T-helper 2 cell treated with Interferon-gamma antibody and Interleukin-4, amounts not matched to agents 5 μg/mL and 100 μg/mL, for 36 hours (primary cell): ENCODE data around the gene GRIA1.

ENCODE experiments used
- DNase-seq: peaks from one replicate; pipeline ENCODE4 v3.0.0; 2021; ENCODE audit warnings: low spot score
- H3K27ac Mint-ChIP-seq: one replicate; pipeline ENCODE4 v1.8.0; 2021; ENCODE audit warnings: mild to moderate bottlenecking, mixed read lengths
- H3K27me3 Mint-ChIP-seq: one replicate; pipeline ENCODE4 v1.8.0; 2021; ENCODE audit warnings: low read depth, mixed read lengths
- H3K36me3 Mint-ChIP-seq: one replicate; pipeline ENCODE4 v1.8.0; 2021; ENCODE audit warnings: low read depth, mixed read lengths
- H3K4me1 Mint-ChIP-seq: one replicate; pipeline ENCODE4 v1.8.0; 2021; ENCODE audit warnings: low read depth, mixed read lengths
- H3K4me3 Mint-ChIP-seq: one replicate; pipeline ENCODE4 v1.8.0; 2022; ENCODE audit warnings: mild to moderate bottlenecking, moderate library complexity, mixed read lengths
- H3K9me3 Mint-ChIP-seq: one replicate; pipeline ENCODE4 v1.8.0; 2021; ENCODE audit warnings: mixed read lengths

The GRIA1 gene

GRCh38 chr5:153654504-153655200 is 164.2 kb downstream of the GRIA1 start:
- Mint-ChIP-seq H3K4me3 (no peak overlapping the region), H3K27ac (no peak overlapping the region), H3K27me3 (no peaks in the 10 kb centered on the region), H3K4me1 (no peaks in the 10 kb centered on the region), H3K9me3 (no peaks in the 10 kb centered on the region), H3K36me3 (no peaks in the 10 kb centered on the region)
- DNase-seq, result no peak

- no peak for DNase-seq
- Mint-ChIP-seq H3K4me1 (no peaks in the 10 kb centered on the region), H3K4me3 (no peak overlapping the region), H3K36me3 (no peaks in the 10 kb centered on the region), H3K27ac (no peak overlapping the region), H3K27me3 (no peaks in the 10 kb centered on the region), H3K9me3 (no peaks in the 10 kb centered on the region)
Measured at GRCh38 chr5:153655201-153655510, 164.7 kb downstream of the GRIA1 start.

DNA sequence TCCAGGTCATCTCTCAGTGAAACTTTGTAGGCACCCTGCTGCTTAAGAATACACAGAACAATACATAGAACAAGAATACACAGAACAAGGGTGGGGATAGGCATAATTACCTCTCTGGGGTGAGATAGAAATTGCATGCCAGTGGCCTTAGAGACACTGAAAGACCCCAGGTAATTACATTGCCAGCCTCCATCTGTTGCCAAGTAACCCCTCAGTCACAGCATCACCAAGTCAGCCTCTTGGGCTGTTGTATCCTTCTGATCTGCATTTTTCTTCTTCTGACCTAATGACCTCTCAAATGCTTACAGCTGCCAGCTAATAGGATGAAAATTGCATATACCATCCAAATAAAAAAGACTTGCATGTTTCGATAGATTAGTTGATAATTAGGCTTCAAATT is 167.7 kb downstream of the GRIA1 start:
- no peaks in the 10 kb centered on the region for H3K27me3 Mint-ChIP-seq
- H3K27ac Mint-ChIP-seq, result no peak overlapping the region
- DNase-seq, result no peak
- no peaks in the 10 kb centered on the region for H3K9me3 Mint-ChIP-seq
- no peak overlapping the region for H3K4me3 Mint-ChIP-seq
- no peaks in the 10 kb centered on the region for H3K36me3 Mint-ChIP-seq
- no peaks in the 10 kb centered on the region for H3K4me1 Mint-ChIP-seq

DNA sequence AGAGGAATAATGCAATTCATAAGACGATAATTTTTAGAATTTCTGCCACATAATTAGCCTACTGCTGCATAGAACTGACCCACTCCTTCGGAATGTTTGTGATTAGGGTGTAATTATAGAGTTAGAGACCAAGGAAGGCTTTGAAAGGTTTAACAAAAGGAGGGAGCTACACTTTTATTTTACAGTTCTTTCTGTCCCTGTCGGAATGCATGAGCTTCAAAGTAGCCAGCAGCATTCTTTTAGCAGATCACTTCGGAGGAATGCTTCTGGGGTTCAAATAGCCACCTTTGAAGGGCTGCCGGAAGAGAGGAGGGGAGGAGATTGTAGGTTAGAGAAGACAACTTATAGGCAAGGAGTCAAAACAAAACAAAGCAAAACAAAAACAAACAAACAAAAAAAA is 168.1 kb downstream of the GRIA1 start:
- no peaks in the 10 kb centered on the region for H3K27me3 Mint-ChIP-seq

DNA sequence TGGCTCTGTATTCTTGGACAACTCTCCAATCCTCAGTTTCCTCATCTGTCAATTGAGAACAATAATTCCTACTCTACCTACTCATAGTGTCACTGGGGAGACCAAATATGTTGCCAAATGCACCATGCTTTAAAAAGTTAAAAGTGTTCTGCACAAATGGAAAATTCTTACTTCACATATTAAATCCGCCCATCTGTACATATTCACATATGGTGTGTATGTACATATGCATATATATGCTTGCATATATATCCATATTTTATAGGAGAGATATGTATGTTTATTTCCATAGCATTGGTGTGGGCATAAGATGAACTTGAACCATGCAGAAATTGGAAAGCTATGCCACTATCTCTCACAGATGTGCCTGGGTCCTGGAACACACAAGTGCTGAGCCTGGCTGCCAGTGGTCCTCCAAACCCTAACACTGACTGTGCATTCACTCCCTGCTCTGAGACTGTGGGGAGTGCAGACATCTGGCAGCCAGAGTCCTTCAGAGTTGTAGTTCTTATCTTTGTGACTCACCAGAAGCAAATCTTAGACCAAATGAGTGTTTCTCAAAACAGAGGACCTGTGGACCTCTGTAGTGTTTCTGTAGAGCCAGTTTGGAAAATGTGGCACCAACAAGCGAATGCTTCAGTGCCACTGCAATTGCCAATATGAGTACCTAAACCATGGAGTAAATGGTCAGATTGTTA is 168.7 kb downstream of the GRIA1 start:
- no peaks in the 10 kb centered on the region for H3K27me3 Mint-ChIP-seq
- no peak overlapping the region for H3K27ac Mint-ChIP-seq
- no peak overlapping the region for H3K4me3 Mint-ChIP-seq
- no peaks in the 10 kb centered on the region for H3K9me3 Mint-ChIP-seq
- DNase-seq, result no peak
- H3K4me1 Mint-ChIP-seq, result no peaks in the 10 kb centered on the region
- H3K36me3 Mint-ChIP-seq, result no peaks in the 10 kb centered on the region

More for the DNA sequence above, 168.1 kb downstream of the GRIA1 start:
- H3K27ac Mint-ChIP-seq, result no peak overlapping the region
- H3K4me1 Mint-ChIP-seq, result no peaks in the 10 kb centered on the region
- no peak for DNase-seq
- no peaks in the 10 kb centered on the region for H3K9me3 Mint-ChIP-seq
- no peaks in the 10 kb centered on the region for H3K36me3 Mint-ChIP-seq
- no peak overlapping the region for H3K4me3 Mint-ChIP-seq

GRCh38 chr5:153660919-153661318 is 170.4 kb downstream of the GRIA1 start:
- H3K9me3 Mint-ChIP-seq, result no peaks in the 10 kb centered on the region
- H3K27ac Mint-ChIP-seq, result no peak overlapping the region

DNA sequence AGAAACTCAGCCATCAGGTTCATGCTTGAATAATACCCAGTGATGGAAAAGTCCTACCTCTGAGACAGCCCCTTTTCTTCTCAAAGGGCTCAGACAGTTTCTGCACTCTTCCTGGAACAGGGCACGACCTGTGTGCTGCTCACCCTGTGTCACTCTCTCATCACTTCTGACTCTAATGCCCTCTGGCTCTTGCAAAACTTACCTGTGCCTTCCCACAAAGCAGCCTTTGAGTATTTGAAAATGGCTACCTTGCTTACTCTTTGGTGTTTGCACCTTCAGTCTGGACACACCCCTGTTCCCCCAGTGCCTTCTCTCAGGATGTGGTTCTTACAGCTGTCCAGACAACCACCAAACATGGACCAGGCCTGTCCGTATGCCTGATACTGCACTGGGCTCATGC is 171.4 kb downstream of the GRIA1 start:
- Mint-ChIP-seq H3K27ac (no peak overlapping the region), H3K4me1 (no peaks in the 10 kb centered on the region), H3K4me3 (no peak overlapping the region), H3K9me3 (no peaks in the 10 kb centered on the region), H3K27me3 (no peaks in the 10 kb centered on the region), H3K36me3 (no peaks in the 10 kb centered on the region)
- DNase-seq, result no peak

More at GRCh38 chr5:153660919-153661318, 170.4 kb downstream of the GRIA1 start:
- H3K4me1 Mint-ChIP-seq, result no peaks in the 10 kb centered on the region
- no peak for DNase-seq
- H3K27me3 Mint-ChIP-seq, result no peaks in the 10 kb centered on the region
- no peak overlapping the region for H3K4me3 Mint-ChIP-seq
- H3K36me3 Mint-ChIP-seq, result no peaks in the 10 kb centered on the region

- no peaks in the 10 kb centered on the region for H3K4me1 Mint-ChIP-seq
- no peaks in the 10 kb centered on the region for H3K9me3 Mint-ChIP-seq
- no peak for DNase-seq
- H3K4me3 Mint-ChIP-seq, result no peak overlapping the region
- no peaks in the 10 kb centered on the region for H3K36me3 Mint-ChIP-seq
- H3K27me3 Mint-ChIP-seq, result no peaks in the 10 kb centered on the region
- H3K27ac Mint-ChIP-seq, result no peak overlapping the region
Measured at GRCh38 chr5:153670101-153670500, 179.6 kb downstream of the GRIA1 start.

DNA sequence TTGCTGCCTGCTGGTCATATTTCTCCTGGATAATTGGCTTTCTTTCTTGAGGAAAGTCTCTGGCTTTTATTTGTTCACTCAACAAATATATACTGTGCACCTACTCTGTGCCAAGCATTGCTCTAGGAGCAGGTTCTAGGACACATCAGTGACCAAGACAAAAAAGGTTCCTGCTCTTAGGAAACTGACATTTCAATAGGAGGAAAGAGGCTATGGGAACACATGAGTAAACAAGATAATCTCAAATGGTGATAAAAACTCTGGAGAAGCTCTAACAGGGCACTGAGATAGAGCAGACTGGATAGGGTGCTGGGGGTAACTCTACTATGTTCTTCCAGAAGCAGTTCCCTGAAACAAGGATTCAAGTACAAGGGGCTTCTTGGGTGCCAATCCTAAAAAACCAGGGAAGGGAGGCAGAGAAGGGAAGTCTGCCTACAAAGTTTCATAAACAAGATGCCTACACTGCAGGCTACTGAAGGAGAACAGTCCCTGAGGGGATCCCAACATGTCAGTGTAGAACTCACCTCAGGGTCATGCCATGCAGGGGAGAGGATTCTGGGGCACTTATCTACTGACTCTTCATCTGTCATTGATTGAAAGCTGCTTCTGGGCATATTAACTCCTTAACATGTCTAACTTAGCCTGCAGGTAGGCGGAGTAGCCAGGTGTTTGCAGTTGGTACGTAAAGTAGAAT is 181.3 kb downstream of the GRIA1 start:
- H3K4me1 Mint-ChIP-seq, result no peaks in the 10 kb centered on the region
- no peaks in the 10 kb centered on the region for H3K27me3 Mint-ChIP-seq
- no peaks in the 10 kb centered on the region for H3K9me3 Mint-ChIP-seq
- H3K4me3 Mint-ChIP-seq, result no peak overlapping the region
- no peak for DNase-seq
- no peaks in the 10 kb centered on the region for H3K36me3 Mint-ChIP-seq
- no peak overlapping the region for H3K27ac Mint-ChIP-seq

DNA sequence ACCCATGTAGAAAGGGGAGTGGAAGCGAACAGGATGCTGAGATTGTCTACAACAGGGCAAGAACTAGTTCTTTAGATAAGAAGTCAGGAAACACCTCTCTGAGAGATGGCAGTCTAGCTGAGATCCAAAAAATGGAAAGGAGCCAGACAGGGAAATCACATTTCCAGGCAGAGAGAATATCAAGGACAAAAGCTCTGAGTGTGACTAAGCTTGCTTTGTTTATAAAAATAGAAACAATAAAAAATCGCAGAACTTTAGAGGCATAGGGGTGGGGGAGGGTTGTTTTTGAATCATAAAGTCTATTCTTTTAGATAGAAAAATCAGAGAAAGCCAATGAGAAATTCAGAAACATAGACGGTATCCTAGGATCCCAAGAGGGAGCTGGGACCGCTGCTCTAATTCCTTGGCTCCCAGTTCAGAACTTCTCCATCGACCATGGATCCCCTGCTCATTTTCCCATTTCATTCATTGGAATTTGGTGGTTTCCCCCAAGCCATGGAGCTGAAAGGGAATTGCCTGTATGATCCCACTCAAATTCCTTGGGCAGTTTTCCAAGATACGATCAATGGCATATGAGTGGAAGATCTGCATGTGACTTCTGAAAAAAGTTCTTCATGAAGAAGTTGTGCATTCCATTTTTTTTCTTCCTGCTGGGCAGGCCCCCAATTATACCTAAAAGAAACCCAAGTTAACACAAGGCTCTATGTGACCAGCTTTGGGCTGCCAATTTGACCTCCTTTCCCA is 182.0 kb downstream of the GRIA1 start:
- no peaks in the 10 kb centered on the region for H3K27me3 Mint-ChIP-seq
- H3K4me3 Mint-ChIP-seq, result no peak overlapping the region
- H3K4me1 Mint-ChIP-seq, result no peaks in the 10 kb centered on the region
- no peaks in the 10 kb centered on the region for H3K36me3 Mint-ChIP-seq
- no peak for DNase-seq
- no peaks in the 10 kb centered on the region for H3K9me3 Mint-ChIP-seq
- no peak overlapping the region for H3K27ac Mint-ChIP-seq

DNA sequence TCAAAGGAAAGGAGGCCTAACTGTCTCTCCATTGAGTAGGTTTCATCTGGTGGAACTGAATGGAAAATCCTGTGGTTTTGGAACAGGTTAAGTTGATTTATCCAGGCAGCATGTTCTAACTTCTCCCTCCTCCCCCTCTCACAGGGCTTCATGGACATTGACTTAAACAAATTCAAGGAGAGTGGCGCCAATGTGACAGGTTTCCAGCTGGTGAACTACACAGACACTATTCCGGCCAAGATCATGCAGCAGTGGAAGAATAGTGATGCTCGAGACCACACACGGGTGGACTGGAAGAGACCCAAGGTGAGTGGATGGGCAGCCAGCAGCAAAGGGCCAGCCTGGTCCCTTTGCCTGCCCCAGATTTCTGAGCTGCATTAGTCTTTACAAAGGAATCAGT is 183.9 kb downstream of the GRIA1 start:
- H3K27ac Mint-ChIP-seq, result no peak overlapping the region
- H3K4me1 Mint-ChIP-seq, result no peaks in the 10 kb centered on the region
- H3K36me3 Mint-ChIP-seq, result no peaks in the 10 kb centered on the region
- DNase-seq, result no peak
- H3K4me3 Mint-ChIP-seq, result no peak overlapping the region
- H3K9me3 Mint-ChIP-seq, result no peaks in the 10 kb centered on the region
- no peaks in the 10 kb centered on the region for H3K27me3 Mint-ChIP-seq

DNA sequence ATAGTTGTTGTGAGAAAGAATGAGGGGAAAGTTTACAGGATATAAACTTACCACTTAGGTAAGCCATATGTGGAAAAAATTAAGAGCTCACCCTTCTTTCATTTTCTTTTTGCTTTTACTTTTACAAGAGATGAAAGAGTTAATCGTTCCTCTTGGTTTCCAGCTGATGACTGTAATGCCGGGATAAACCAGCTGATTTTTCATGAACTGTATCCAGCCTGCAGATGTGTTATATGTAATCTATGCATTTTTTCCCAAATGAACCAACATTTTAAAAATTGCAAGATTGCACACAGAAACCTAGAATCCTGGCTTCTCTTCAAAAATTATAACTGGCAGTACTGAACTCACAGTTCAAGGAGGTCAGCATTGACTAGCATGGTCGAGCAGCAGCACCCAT is 185.9 kb downstream of the GRIA1 start:
- no peak overlapping the region for H3K27ac Mint-ChIP-seq
- no peak for DNase-seq
- H3K4me1 Mint-ChIP-seq, result no peaks in the 10 kb centered on the region
- no peaks in the 10 kb centered on the region for H3K36me3 Mint-ChIP-seq
- no peak overlapping the region for H3K4me3 Mint-ChIP-seq
- H3K9me3 Mint-ChIP-seq, result no peaks in the 10 kb centered on the region
- no peaks in the 10 kb centered on the region for H3K27me3 Mint-ChIP-seq

- Mint-ChIP-seq H3K4me3 (no peak overlapping the region), H3K27ac (no peak overlapping the region), H3K36me3 (no peaks in the 10 kb centered on the region), H3K27me3 (no peaks in the 10 kb centered on the region), H3K4me1 (no peaks in the 10 kb centered on the region), H3K9me3 (no peaks in the 10 kb centered on the region)
- no peak for DNase-seq
Measured at GRCh38 chr5:153676821-153677220, 186.4 kb downstream of the GRIA1 start.
